Naive B cell (primary cell): ENCODE results near the gene SETMAR. TPM values are rescaled to one million over a fixed set of nuclear protein-coding genes. Genes with fewer than 3 reads are reported as not detected.

Source experiments
- ATAC-seq, 2 donors: fragments of 150-1000 bp; cut with Tn5 transposase; 2 replicates each; pipeline ENCODE4 v1.10.0; 2021; ENCODE audit warnings: low read depth in 2 of 2, mild to moderate bottlenecking in 2 of 2, moderate library complexity in 2 of 2
- DNase-seq: peaks from one replicate; pipeline ENCODE4 v3.0.0; 2022
- H3K27ac Mint-ChIP-seq, 6 donors: one replicate each; pipeline ENCODE4 v1.8.0; 2020 to 2022; ENCODE audit warnings: mild to moderate bottlenecking in 6 of 6, mixed read lengths in 6 of 6, moderate library complexity in 5 of 6, inconsistent platforms in 2 of 6
- H3K27me3 Mint-ChIP-seq, 3 donors: one replicate each; pipeline ENCODE4 v1.8.0; 2021 to 2022; ENCODE audit warnings: mixed read lengths in 3 of 3, mild to moderate bottlenecking in 1 of 3
- H3K36me3 Mint-ChIP-seq, 2 donors: one replicate each; pipeline ENCODE4 v1.8.0; 2020 to 2022; ENCODE audit warnings: mixed read lengths in 2 of 2, inconsistent platforms in 1 of 2, mild to moderate bottlenecking in 1 of 2
- H3K4me1 Mint-ChIP-seq, 3 donors: one replicate each; pipeline ENCODE4 v1.8.0; 2020 to 2022; ENCODE audit warnings: mixed read lengths in 3 of 3, inconsistent platforms in 1 of 3, mild to moderate bottlenecking in 1 of 3, moderate library complexity in 1 of 3
- H3K4me3 Mint-ChIP-seq, 8 donors: one replicate each; pipeline ENCODE4 v1.8.0; 2020 to 2022; ENCODE audit warnings: mild to moderate bottlenecking in 8 of 8, mixed read lengths in 8 of 8, moderate library complexity in 8 of 8, inconsistent platforms in 2 of 8
- H3K9me3 Mint-ChIP-seq, 7 donors: one replicate each; pipeline ENCODE4 v1.8.0; 2020 to 2022; ENCODE audit warnings: mixed read lengths in 7 of 7, mild to moderate bottlenecking in 5 of 7, inconsistent platforms in 2 of 7, moderate library complexity in 1 of 7
- polyA plus RNA-seq, 6 donors: library from polyadenylated mRNA; unstranded; fragments of 300-500 nt; fragmentation: Illumina TruSeq; gene quantifications; one replicate each; pipeline ENCODE4 v1.2.3, GENCODE V29; 2021; ENCODE audit warnings: low read depth in 6 of 6

Gene SETMAR
- polyA plus RNA-seq, 6 donors from 2014 or later = 7.4 to 11.1 (median 8.3) TPM; not detected in 1

DNA sequence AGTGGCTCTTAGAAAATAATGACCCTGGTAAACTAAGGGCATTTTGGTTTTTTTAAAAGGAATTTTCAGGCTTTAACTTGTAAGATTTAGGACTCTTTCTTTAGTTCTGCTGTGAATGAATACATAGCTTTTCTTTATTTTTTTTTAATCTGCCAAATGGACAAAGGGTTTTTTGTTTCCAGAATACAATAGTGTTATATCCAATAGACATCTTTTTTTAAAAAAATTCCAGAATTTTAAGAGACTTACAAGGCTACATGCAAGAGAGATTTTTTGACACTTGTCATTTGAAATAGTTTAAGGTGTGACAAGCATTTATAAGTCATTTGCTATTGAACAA lies 38.1 kb downstream of the SETMAR start:
- Mint-ChIP-seq H3K36me3 (peaks cover 0 to 7% of the 10 kb centered on the region in 2 donors), H3K4me3 (no peak overlapping the region), H3K27ac (no peak overlapping the region), H3K4me1 (peaks cover 0 to 4% (median 0%) of the 10 kb centered on the region in 3 donors), H3K9me3 (no peaks in the 10 kb centered on the region), H3K27me3 (no peaks in the 10 kb centered on the region)
- ATAC-seq = no peak
- DNase-seq = no peak

DNA sequence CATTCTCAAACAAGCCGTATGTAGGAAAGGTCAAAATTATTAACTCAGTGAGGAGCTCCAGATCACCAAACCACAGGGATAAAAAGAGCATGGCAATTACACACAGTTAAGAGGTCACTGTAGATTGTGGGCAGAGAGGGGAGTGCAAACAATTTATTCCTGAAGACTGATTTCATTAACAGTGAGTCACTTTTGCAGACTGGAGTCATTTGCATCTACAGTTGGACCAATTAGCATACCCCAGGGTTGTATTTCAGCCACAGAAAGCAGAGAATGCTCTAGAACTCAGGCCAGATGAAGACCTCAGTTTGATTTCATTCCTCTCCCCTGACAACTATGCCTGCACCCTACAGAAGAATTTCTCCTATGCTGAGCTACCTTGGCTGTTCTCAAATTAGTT lies 40.1 kb downstream of the SETMAR start:
- no peak for ATAC-seq
- no peak for DNase-seq
- no peaks in the 10 kb centered on the region for H3K27me3 Mint-ChIP-seq
- H3K27ac Mint-ChIP-seq = no peak overlapping the region
- H3K9me3 Mint-ChIP-seq = peaks cover 0 to 2% (median 0%) of the 10 kb centered on the region in 7 donors
- no peak overlapping the region for H3K4me3 Mint-ChIP-seq
- peaks cover 0 to 7% of the 10 kb centered on the region in 2 donors for H3K36me3 Mint-ChIP-seq
- peaks cover 0 to 4% (median 0%) of the 10 kb centered on the region in 3 donors for H3K4me1 Mint-ChIP-seq

DNA sequence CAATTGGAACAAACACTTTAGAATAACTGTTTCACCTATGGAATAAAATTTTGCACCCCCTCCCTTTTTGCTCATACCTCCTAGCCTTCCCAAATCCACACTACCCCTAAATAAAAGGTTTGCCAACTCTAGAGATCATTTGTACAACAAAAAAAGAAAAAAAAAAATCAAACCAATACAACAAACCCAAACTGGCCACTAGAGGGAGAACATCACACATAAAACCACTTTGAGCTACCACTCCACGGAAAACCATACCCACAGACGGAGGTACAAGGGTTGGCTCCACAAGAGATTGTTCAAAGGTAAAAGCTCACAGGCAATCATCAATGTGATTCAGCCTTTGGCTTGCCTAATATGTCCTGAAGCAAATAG lies 47.6 kb downstream of the SETMAR start:
- Mint-ChIP-seq H3K4me1 (peaks cover 6 to 10% (median 7%) of the 10 kb centered on the region in 3 donors), H3K36me3 (no peaks in the 10 kb centered on the region), H3K27ac (no peak overlapping the region), H3K27me3 (no peaks in the 10 kb centered on the region), H3K4me3 (peak overlapping the region in 7 of 8 donors; percentile 3 to 67 (median 17)), H3K9me3 (peaks cover 0 to 2% (median 0%) of the 10 kb centered on the region in 7 donors)
- ATAC-seq (peak; percentile 71 to 89), DNase-seq (peak; percentile 51)

DNA sequence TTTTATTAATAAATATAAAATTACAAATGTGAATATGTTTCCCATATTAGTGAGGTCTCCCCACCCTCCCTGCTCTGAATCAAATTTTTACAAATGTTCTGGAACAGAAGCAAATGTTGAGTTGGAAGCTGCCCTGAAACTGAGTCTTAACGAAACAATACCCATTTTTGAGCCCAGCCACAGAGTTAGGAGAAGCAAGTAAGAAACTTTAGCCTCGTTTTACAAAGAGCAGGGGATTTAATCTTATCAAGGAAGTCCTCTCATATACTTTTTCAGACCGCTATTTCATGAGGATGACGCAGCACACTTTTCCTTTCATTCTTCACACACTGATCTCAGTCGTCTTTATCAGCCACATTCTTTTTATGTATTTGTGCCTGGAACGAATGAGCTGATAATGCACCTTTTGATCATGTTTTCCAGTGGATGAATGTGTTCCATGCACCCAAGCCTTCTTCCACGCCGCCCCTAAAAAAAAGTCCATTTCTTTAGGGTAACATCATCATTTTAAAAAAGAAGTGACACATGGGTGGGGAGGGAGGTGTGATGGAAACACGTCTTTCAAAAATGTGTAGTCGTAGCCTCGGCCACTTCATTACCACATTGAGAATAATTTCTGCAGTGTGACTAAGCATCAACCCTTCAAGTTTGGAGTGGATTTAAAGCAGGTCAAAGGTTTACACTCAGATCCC lies 48.1 kb downstream of the SETMAR start:
- Mint-ChIP-seq H3K27me3 (no peaks in the 10 kb centered on the region), H3K4me3 (peak overlapping the region; percentile 3 to 76 (median 39)), H3K9me3 (peaks cover 0 to 2% (median 0%) of the 10 kb centered on the region in 7 donors), H3K4me1 (peaks cover 6 to 10% (median 7%) of the 10 kb centered on the region in 3 donors), H3K36me3 (no peaks in the 10 kb centered on the region), H3K27ac (no peak overlapping the region)
- ATAC-seq (peak; percentile 14 to 55), DNase-seq (no peak)

DNA sequence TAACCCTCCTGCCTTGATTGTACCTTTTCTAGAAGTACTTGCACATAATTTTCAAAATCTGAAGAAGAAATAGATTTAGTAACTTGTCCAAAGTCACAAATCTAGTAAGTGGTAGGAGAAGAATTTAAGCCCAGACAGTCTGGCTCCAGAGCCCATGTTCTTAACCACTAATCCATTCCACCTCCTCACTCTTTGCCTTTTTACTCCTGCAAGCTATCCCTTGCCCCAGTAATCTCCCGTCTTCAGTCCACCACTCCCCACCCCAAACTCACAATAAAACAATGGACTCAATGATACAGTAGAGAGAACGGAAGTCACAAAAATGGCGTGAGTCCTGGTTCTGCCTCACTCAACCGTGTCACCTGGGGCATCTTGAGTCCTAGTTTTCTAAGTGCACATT lies 48.7 kb downstream of the SETMAR start:
- ATAC-seq (no peak), DNase-seq (no peak)
- peak overlapping the region in 5 of 8 donors; percentile 25 to 84 (median 36) for H3K4me3 Mint-ChIP-seq
- H3K4me1 Mint-ChIP-seq = peaks cover 6 to 10% (median 7%) of the 10 kb centered on the region in 3 donors
- no peaks in the 10 kb centered on the region for H3K27me3 Mint-ChIP-seq
- H3K36me3 Mint-ChIP-seq = no peaks in the 10 kb centered on the region
- peak overlapping the region in 2 of 6 donors; percentile 71 to 92 for H3K27ac Mint-ChIP-seq
- H3K9me3 Mint-ChIP-seq = peaks cover 0 to 2% (median 0%) of the 10 kb centered on the region in 7 donors

DNA sequence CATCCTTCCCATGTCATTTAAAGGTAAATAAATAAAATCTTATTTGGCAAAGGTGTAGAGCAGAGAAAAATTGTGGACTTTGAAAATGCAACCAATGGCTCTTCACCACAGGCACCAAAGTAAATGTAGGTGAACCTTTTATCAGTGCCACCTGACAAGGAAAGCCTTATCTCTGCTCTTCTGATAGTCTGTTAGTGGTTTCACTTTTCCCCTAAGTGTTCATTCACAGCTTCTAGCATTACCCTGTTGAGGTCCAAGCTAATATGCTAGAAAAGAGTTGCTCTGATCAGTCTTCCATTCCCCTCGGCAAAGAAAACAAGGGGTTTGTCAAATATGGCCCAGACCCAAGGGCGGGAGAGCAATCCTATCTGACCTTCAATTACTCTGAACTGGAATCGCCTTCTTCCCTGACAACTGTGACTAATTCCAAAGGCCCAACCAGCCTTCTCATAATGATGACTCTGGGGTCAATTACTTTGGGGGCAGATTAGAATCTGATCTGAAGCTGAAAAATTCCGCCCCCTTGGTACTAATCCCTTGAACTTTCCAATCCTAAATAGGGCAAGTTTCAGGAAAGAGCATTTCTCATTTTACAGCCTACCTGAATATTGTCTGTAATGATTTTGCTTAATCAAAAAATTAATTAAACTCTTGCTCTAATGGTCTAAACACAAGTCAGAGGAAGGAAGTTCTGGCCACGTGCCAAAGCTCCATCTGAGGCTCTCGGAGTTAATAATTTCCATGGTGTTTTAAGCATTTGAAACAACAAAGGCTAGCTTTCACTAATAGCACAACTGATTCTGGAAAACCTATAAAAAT lies 52.4 kb downstream of the SETMAR start:
- Mint-ChIP-seq H3K9me3 (no peaks in the 10 kb centered on the region), H3K27me3 (no peaks in the 10 kb centered on the region), H3K4me1 (peaks cover 5 to 10% (median 6%) of the 10 kb centered on the region in 3 donors), H3K4me3 (no peak overlapping the region), H3K27ac (peak overlapping the region in 1 of 6 donors; percentile 35), H3K36me3 (peaks cover 0 to 5% of the 10 kb centered on the region in 2 donors)
- no peak for ATAC-seq
- DNase-seq = no peak

DNA sequence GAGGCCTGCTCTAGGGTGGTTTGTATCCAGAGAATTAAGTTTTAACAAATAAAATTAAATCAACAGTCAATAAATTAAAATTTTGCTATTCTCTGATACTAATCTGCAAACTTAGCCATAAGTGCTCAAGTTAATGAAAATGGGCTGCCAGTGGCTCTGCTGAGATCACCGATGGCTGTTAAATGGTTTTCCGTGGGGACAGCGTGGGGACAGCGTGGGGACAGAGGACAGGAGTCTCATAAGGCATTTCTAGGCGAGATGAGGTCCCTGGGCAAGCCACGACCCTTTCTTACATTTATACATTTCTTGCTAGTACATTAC lies 53.0 kb downstream of the SETMAR start:
- Mint-ChIP-seq H3K4me3 (no peak overlapping the region), H3K4me1 (peaks cover 0 to 5% (median 4%) of the 10 kb centered on the region in 3 donors), H3K27ac (peak overlapping the region in 1 of 6 donors; percentile 66), H3K9me3 (no peaks in the 10 kb centered on the region), H3K27me3 (no peaks in the 10 kb centered on the region), H3K36me3 (peaks cover 0 to 5% of the 10 kb centered on the region in 2 donors)
- DNase-seq (no peak), ATAC-seq (no peak)

DNA sequence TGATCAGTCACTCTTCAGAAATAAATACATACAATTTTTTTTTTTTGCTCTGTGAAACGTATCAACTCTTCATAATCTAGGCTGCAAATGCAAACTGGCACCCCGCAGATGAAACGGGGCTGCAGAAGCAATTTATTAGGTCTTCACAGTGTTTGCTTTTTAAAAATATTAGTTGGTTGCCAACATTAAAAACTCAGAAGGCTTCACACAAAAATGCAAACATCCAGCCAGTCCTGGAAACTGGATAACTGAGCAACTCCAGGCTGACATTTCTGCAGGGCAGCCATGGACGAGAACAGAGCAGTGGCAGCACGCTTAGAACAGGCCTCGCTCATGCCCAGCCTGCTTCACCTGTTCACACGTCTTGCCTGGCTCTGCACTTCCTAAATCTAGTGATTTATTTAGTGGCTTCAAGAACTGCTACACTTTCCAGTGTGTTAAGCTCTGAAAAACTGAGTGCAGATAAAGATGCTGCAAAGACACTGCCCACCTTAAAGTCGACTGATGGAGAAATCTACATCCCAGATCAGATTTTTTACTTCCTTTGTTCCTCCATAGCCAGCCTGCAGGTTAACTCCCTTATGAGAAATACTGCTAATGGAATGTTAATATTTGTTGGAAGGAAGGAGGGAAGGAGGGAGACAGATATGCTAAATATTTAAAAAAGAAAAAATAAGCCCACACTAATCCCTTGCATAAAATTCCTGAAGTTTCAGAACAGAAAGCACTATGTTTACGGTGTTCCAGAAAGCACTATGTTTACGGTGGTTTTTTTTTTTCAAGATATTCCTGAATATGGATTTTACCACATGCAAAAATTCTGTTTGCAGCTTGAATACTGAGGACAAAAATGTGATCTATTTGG lies 53.6 kb downstream of the SETMAR start:
- no peak overlapping the region for H3K27ac Mint-ChIP-seq
- H3K36me3 Mint-ChIP-seq = peaks cover 5% of the 10 kb centered on the region in 2 donors
- no peaks in the 10 kb centered on the region for H3K27me3 Mint-ChIP-seq
- no peaks in the 10 kb centered on the region for H3K9me3 Mint-ChIP-seq
- no peak overlapping the region for H3K4me3 Mint-ChIP-seq
- DNase-seq (no peak), ATAC-seq (no peak)
- peaks cover 0 to 5% (median 4%) of the 10 kb centered on the region in 3 donors for H3K4me1 Mint-ChIP-seq

DNA sequence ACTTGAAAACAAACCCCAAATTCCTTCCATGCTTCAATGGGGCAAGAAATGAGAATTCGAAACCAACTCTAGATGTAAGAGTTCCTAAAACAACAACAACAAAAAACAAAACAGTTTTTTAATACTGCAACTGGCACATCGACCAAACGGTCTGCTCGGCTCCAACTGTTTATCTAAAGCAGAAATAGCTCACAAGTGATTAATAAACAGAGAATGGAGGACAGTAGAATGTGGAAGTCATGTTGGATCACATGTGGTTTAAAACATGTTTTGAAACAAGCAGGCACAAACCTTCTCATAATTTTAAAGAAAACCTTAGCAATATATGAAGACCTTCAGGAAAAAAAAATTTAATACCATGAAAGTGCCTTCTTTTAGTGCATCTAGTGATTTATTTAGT lies 55.1 kb downstream of the SETMAR start:
- DNase-seq = no peak
- Mint-ChIP-seq H3K27ac (no peak overlapping the region), H3K36me3 (peaks cover 5 to 11% of the 10 kb centered on the region in 2 donors), H3K4me3 (no peak overlapping the region), H3K27me3 (no peaks in the 10 kb centered on the region), H3K4me1 (no peaks in the 10 kb centered on the region), H3K9me3 (no peaks in the 10 kb centered on the region)
- ATAC-seq = no peak

DNA sequence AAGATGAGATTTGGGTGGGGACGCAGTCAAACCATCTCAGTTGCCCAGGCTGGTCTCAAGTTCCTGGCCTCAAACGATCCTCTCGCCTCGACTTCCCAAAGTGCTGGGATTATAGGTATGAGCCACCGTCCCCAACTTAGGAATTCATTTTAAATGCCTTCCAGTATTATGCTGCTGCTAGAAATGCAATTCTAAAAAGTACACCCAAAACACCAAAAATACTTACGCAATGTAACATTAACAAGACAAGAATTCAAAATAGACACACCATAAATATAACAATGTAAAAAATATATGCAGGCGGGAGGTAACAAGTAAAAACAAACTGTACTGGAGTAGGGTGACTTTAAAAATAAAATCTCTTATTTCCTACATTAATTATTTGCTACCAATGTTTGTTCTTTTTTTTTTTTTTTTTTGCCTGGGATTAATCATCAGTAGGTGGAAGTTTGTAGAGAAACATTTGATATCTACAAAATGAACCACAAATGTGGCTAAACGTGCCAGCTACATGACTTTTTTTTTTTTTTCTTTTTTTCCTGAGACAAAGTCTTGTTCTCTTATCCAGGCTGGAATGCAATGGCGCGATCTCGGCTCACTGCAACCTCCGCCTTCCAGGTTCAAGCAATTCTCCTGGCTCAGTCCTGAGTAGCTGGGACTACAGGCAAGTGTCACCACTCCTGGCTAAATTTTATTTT lies 56.8 kb downstream of the SETMAR start:
- no peak overlapping the region for H3K4me3 Mint-ChIP-seq
- no peak for ATAC-seq
- no peak for DNase-seq
- H3K27ac Mint-ChIP-seq = no peak overlapping the region
- H3K9me3 Mint-ChIP-seq = no peaks in the 10 kb centered on the region
- H3K27me3 Mint-ChIP-seq = no peaks in the 10 kb centered on the region
- no peaks in the 10 kb centered on the region for H3K4me1 Mint-ChIP-seq
- H3K36me3 Mint-ChIP-seq = peaks cover 5 to 11% of the 10 kb centered on the region in 2 donors

DNA sequence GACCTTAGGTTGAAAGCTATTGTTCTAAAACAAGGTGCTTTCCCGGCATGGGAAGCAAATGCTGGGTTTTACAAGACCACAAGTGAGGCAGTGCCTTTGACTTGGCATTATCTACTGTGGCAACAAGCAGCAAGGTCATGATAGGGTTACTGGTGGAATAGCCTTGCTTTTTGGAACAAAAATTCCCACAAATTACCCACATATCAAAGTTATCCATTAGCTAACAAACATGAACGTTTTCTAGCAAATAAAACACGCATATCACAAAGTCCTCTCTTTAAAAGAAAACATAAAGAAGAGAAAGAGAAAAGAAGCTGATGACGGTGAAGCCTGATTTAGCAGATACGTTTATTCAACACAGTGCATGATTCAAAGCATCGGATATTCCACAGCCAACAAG lies 57.6 kb downstream of the SETMAR start:
- H3K36me3 Mint-ChIP-seq = peaks cover 5 to 11% of the 10 kb centered on the region in 2 donors
- ATAC-seq (no peak), DNase-seq (no peak)
- H3K4me1 Mint-ChIP-seq = no peaks in the 10 kb centered on the region
- no peaks in the 10 kb centered on the region for H3K9me3 Mint-ChIP-seq
- H3K27ac Mint-ChIP-seq = no peak overlapping the region
- no peak overlapping the region for H3K4me3 Mint-ChIP-seq
- H3K27me3 Mint-ChIP-seq = no peaks in the 10 kb centered on the region

DNA sequence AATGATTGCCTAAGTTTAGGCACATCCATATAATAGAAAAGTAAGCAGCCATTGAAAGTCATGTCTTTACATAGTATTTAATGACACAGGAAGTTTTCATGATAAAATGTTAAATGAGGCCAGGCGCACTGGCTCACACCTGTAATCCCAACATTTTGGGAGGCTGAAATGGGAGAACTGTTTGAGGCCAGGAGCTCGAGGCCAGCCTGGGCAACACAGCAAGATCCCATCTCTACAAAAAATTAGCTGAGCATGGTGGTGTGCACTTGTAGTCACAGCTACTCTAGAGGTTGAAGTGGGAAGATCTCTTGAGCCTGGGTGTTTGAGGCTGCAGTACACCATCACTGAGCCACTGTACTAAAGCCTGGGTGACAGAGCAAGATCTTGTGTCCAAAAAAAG lies 59.4 kb downstream of the SETMAR start:
- no peak for ATAC-seq
- no peaks in the 10 kb centered on the region for H3K4me1 Mint-ChIP-seq
- no peak overlapping the region for H3K27ac Mint-ChIP-seq
- H3K36me3 Mint-ChIP-seq = peaks cover 5 to 11% of the 10 kb centered on the region in 2 donors
- no peak overlapping the region for H3K4me3 Mint-ChIP-seq
- no peaks in the 10 kb centered on the region for H3K9me3 Mint-ChIP-seq
- DNase-seq = no peak
- H3K27me3 Mint-ChIP-seq = no peaks in the 10 kb centered on the region
